SK-N-MC (cell line): ENCODE measurements around the gene KCNAB1.

ENCODE experiments used
- DNase-seq: peaks from one replicate; pipeline ENCODE4 v3.0.0-alpha.2; 2011; ENCODE audit warnings: low read depth, low spot score
- H3K27ac ChIP-seq: fragments of 200-600 bp; sonication (generic); 2 replicates; pipeline ENCODE4 v1.5.1; 2016; ENCODE audit warnings: mixed run types
- H3K36me3 ChIP-seq: fragments of 200-600 bp; sonication (generic); 2 replicates; pipeline ENCODE4 v1.6.1; 2017; ENCODE audit warnings: antibody characterized with exemption, low read length, mixed read lengths; ENCODE audit not compliant: insufficient read depth
- H3K4me3 ChIP-seq: fragments of 200-600 bp; sonication (generic); 2 replicates; pipeline ENCODE4 v1.5.1; 2016
- H3K9ac ChIP-seq: fragments of 200-600 bp; sonication (generic); 2 replicates; pipeline ENCODE4 v1.8.0; 2017; ENCODE audit warnings: mixed run types, mixed read lengths; ENCODE audit not compliant: insufficient read length
- H3K9me3 ChIP-seq: fragments of 200-600 bp; sonication (generic); 2 replicates; pipeline ENCODE4 v1.6.1; 2017; ENCODE audit warnings: low read depth, mild to moderate bottlenecking, antibody characterized with exemption, low read length, moderate library complexity, mixed read lengths
- EZH2 ChIP-seq: fragments of 200-600 bp; sonication (generic); IDR thresholded peaks from one replicate; pipeline ENCODE4 v1.6.1; 2017; ENCODE audit warnings: antibody characterized with exemption
- FOXP2 ChIP-seq: optimal IDR thresholded peaks from 2 replicates; pipeline ENCODE3; 2011; ENCODE audit warnings: mild to moderate bottlenecking, moderate library complexity; ENCODE audit not compliant: insufficient read depth; ENCODE audit errors: extremely low read length, control extremely low read depth
- POLR2AphosphoS5 ChIP-seq: IDR thresholded peaks from 2 replicates; pipeline ENCODE4 v1.6.1; 2012; ENCODE audit warnings: mild to moderate bottlenecking, low read depth, low read length, borderline replicate concordance

The KCNAB1 gene

DNA sequence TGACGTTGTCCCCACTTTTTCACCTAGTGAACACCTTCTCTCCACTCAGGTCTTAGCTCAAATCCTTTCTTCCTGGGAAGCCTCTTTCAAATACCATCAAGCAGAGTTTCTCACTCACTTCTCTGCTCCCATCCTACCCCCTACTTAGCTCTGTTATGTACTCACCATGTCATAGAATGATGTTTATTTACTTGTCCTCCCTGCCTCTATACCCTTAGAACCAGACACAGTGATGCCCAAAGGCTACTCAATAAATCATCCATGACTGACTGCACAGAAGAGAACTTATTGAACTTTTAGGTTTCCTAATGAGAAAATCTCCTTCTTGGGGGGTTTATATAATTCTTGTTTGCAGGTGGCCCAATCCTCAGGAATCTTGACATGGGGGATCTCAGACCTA lies 280.4 kb downstream of the KCNAB1 start:
- H3K27ac ChIP-seq, result no peak overlapping the region
- H3K9ac ChIP-seq, result no peak overlapping the region
- no peaks in the 10 kb centered on the region for H3K9me3 ChIP-seq
- DNase-seq, result no peak
- H3K36me3 ChIP-seq, result no peaks in the 10 kb centered on the region
- no peak overlapping the region for H3K4me3 ChIP-seq
- TF ChIP-seq EZH2 (no peak), POLR2AphosphoS5 (no peak), FOXP2 (no peak)

DNA sequence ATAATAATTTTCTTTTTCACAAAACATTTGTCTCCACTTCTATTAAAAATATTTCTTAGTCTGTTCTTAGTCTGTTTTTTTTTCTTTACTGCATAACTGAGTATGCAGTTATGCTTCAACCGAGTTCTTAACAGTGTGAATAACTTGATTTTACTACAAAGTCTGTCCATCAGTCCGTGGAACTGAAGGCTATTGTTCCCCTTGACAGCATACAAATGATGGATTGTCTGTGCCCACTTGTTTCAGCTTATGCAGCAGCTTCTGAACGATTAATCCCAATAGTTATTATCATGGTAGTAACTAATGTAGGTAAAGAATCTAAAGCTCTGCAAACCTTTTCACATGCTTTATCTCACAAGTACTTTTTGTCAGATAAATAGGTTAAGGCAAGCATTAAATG lies 283.8 kb downstream of the KCNAB1 start:
- H3K9ac ChIP-seq, result no peak overlapping the region
- TF ChIP-seq FOXP2, result no peak
- no peak for TF ChIP-seq POLR2AphosphoS5
- TF ChIP-seq EZH2, result no peak
- H3K36me3 ChIP-seq, result no peaks in the 10 kb centered on the region
- H3K4me3 ChIP-seq, result no peak overlapping the region
- H3K27ac ChIP-seq, result no peak overlapping the region
- no peaks in the 10 kb centered on the region for H3K9me3 ChIP-seq
- no peak for DNase-seq

DNA sequence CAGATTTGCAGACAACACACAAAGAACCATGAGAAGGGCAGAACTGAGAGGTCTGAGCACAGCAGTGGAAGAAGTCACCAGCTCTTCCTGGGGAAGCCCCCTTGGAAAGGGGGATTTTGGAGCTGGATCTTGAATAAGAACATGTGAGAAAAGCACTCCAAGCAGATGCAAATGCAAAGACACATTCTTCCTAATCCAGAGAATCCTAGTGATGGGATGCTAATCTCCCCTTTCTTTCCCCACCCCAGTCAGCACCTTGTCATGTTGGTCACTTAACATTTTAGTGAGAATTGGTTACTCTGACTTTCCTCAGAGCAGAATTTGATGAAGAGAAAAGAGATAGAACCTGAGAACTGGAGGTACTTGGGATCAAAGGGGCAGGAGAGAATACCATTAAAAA lies 286.0 kb downstream of the KCNAB1 start:
- Histone ChIP-seq H3K27ac (no peak overlapping the region), H3K9me3 (no peaks in the 10 kb centered on the region), H3K36me3 (no peaks in the 10 kb centered on the region), H3K9ac (no peak overlapping the region), H3K4me3 (no peak overlapping the region)
- DNase-seq, result no peak
- no peak for TF ChIP-seq POLR2AphosphoS5
- TF ChIP-seq FOXP2, result no peak
- TF ChIP-seq EZH2, result no peak

DNA sequence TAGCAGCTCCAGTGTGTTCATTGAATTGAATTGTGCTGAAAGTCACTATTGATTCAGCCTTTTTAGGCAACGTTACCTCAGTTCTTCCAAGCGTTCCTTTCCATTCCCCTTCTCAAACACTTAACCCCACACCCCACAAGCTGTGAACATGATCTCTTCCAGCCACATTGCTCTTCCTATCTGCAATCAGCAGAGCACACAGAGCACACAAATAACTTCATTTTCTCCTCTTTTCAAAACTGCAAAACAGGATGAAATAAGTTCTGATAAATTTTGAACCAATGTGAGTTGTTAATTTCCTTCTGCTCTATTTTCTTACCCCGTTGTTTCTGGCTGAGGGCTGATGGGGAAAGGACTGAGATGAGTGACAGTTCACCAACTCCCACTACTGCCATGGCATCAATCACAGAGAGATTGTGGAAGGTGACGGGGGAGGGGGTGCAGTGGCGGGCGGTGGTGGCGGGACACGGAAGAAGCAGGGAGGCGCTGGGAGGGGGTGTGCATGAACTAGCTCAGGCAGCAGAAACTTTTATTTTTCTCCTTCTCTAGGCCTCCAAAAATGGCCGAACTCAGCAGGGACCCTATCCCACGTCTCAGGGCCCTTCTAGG lies 287.3 kb downstream of the KCNAB1 start:
- no peak overlapping the region for H3K4me3 ChIP-seq
- DNase-seq, result no peak
- no peaks in the 10 kb centered on the region for H3K36me3 ChIP-seq
- H3K9ac ChIP-seq, result no peak overlapping the region
- H3K9me3 ChIP-seq, result no peaks in the 10 kb centered on the region
- H3K27ac ChIP-seq, result no peak overlapping the region
- TF ChIP-seq FOXP2, result no peak
- TF ChIP-seq POLR2AphosphoS5, result no peak
- no peak for TF ChIP-seq EZH2

DNA sequence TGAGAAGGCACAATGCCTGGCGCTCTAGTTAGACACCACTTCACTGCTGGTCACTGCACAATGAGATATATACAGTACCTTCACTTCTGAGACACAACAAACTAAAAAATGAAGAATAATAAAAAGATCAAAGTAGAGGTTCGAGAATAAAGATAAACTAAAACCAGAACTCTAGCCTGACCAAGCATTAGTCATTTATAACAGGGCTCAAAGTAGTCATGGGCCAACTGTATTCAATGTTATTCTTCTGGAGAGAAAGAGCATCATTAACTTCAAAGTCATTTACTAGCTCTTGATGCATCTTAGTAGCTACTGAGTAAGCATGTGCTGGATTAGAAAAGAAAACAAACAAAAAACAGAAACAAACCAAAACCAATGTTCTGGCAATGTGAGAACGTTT lies 289.3 kb downstream of the KCNAB1 start:
- no peak overlapping the region for H3K27ac ChIP-seq
- H3K4me3 ChIP-seq, result no peak overlapping the region
- H3K9ac ChIP-seq, result no peak overlapping the region
- DNase-seq, result no peak
- TF ChIP-seq EZH2 (no peak), FOXP2 (no peak), POLR2AphosphoS5 (no peak)
- no peaks in the 10 kb centered on the region for H3K9me3 ChIP-seq
- H3K36me3 ChIP-seq, result no peaks in the 10 kb centered on the region

DNA sequence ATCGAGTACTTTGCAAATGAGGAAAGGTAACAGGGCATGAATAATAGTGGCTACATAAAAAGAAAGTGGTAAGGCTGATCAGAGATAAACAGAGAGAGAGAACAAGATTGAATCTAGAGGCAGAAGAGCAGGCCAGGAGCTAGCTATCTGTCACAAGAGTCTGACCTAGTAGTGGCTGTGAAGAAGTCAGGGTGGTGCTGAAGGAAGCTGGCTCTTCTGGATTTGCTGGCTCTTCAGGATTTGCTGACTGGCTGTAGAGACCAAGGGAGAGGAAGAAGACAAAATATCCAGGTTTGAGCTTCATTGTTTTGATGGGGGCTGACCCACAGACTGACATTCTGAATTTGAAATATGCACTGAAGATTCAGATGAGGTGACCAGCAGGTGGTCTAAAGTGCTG lies 292.2 kb downstream of the KCNAB1 start:
- H3K27ac ChIP-seq, result no peak overlapping the region
- no peaks in the 10 kb centered on the region for H3K9me3 ChIP-seq
- no peak overlapping the region for H3K4me3 ChIP-seq
- no peak overlapping the region for H3K9ac ChIP-seq
- no peaks in the 10 kb centered on the region for H3K36me3 ChIP-seq
- TF ChIP-seq EZH2 (no peak), FOXP2 (no peak), POLR2AphosphoS5 (no peak)
- DNase-seq, result no peak

DNA sequence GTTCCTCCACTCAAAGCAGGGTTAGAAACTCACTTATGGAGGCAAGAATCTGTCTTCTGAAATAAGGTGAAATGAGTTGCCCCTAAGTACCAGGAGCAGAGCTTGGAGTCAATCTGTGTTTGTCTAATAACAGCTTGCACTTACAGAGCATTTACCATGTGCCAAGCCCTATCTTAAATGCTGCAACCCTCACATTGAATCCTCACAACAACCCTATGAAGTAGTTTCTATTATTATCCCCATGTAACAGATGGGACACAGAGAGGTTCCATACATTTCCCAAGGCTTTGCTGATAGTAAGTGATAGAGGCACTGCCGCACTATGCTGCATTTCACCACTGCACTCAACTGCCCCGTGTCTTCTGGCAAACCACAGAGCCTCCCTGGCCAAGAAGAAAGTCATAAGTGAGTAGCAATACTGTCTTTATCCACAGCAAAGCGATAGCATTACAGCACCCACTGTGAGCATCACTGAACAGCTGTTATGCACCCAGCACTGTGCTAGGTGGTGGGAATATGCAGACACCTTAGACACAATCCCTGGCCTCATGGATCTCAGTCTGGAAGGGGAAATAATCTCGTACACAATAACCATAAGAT lies 293.0 kb downstream of the KCNAB1 start:
- DNase-seq, result no peak
- Histone ChIP-seq H3K9me3 (no peaks in the 10 kb centered on the region), H3K4me3 (no peak overlapping the region), H3K27ac (no peak overlapping the region), H3K36me3 (no peaks in the 10 kb centered on the region), H3K9ac (no peak overlapping the region)
- no peak for TF ChIP-seq POLR2AphosphoS5
- no peak for TF ChIP-seq EZH2
- no peak for TF ChIP-seq FOXP2

DNA sequence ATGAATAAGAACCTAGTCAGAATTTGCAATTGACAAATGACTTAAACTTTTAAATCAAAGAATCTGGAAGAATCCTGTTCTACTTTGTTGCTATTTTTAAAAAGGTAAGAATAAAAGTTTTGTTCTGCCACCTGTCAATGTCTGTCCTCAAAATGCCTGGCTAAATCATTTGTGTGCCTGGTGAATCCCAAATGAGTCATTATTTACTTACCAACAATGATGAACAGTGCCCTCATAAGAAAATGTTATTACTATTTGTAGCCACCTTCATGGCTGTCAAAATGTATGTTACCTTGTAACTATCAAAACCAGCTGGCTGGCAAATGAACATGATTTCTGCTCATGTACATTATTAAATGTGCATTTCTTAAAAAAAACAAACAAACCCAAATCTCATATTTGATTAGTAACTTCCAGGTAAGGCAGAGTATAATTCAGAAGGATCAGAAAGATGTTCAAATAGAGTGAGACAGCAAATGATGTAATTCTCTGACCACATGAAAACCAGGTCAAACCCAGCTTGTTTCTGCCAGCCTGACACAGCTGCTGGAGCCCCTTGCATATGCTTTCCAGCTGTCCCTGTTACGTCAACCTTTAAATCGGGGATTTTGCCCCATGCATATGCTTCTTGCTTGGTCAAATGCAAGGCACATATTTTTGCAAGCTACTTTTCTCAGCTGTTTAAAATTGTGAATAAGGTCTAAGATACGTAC lies 296.6 kb downstream of the KCNAB1 start:
- TF ChIP-seq FOXP2, result no peak
- TF ChIP-seq EZH2, result no peak
- TF ChIP-seq POLR2AphosphoS5, result no peak
- H3K27ac ChIP-seq, result no peak overlapping the region
- no peak for DNase-seq

More for the DNA sequence above, 296.6 kb downstream of the KCNAB1 start:
- Histone ChIP-seq H3K9ac (no peak overlapping the region), H3K36me3 (no peaks in the 10 kb centered on the region), H3K4me3 (no peak overlapping the region), H3K9me3 (no peaks in the 10 kb centered on the region)
